Measurements from ENCODE around the gene LTO1. TPM values are rescaled to one million over a fixed set of nuclear protein-coding genes. Genes with fewer than 3 reads are reported as not detected.

LTO1 gene, protein sequence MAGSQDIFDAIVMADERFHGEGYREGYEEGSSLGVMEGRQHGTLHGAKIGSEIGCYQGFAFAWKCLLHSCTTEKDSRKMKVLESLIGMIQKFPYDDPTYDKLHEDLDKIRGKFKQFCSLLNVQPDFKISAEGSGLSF
- total RNA-seq (2016; rRNA removed; fragmentation: Illumina TruSeq; extraction: Trizol) (11.3 and 15.0 TPM in 2 replicates), polyA plus RNA-seq (2011; rRNA removed) (11.8 and 13.8 TPM in 2 replicates), polyA minus RNA-seq (2011; rRNA and poly(A)+ RNA removed; ENCODE audit: low replicate concordance) (17.9 and 33.2 TPM in 2 replicates), Bru-seq, nascent RNA (percentile 70 among the genes with signal in this experiment), BruChase-seq, experiment 1, labeled RNA remaining after a 6-hour chase (percentile 66 among the genes with signal in this experiment), BruChase-seq, experiment 2, labeled RNA remaining after a 2-hour chase (percentile 71 among the genes with signal in this experiment)
- total RNA-seq (2016; cell fraction: cytosol; rRNA removed; fragmentation: Illumina TruSeq; extraction: Trizol; ENCODE audit: low read depth) = 9.2 and 10.5 TPM in 2 replicates
- total RNA-seq (2016; cell fraction: insoluble cytoplasmic fraction; rRNA removed; fragmentation: Illumina TruSeq; extraction: Trizol) = 9.0 and 17.0 TPM in 2 replicates
- total RNA-seq (2016; cell fraction: membrane; rRNA removed; fragmentation: Illumina TruSeq; extraction: Trizol) = 11.5 and 13.4 TPM in 2 replicates
- total RNA-seq (2016; cell fraction: nucleus; rRNA removed; fragmentation: Illumina TruSeq; extraction: Trizol) = 17.6 and 20.5 TPM in 2 replicates
- 9.3 TPM in 2 replicates for polyA plus RNA-seq (2011; cell fraction: cytosol; rRNA removed)
- 32.0 and 35.0 TPM in 2 replicates for polyA plus RNA-seq (2011; cell fraction: nucleus; rRNA removed)
- polyA plus RNA-seq (2012) = 10.6 and 11.8 TPM in 2 replicates
- 5.3 and 6.8 TPM in 2 replicates for polyA plus RNA-seq (2016; cell fraction: cytosol; fragmentation: Illumina TruSeq; extraction: Trizol; ENCODE audit: low read depth)
- polyA plus RNA-seq (2016; cell fraction: insoluble cytoplasmic fraction; fragmentation: Illumina TruSeq; extraction: Trizol; ENCODE audit: low read depth) = 13.9 and 14.6 TPM in 2 replicates
- polyA plus RNA-seq (2016; cell fraction: membrane; fragmentation: Illumina TruSeq; extraction: Trizol; ENCODE audit: low read depth) = 9.0 and 9.4 TPM in 2 replicates
- polyA plus RNA-seq (2016; cell fraction: nucleus; fragmentation: Illumina TruSeq; extraction: Trizol; ENCODE audit: insufficient read depth, low read depth) = 40.5 and 43.2 TPM in 2 replicates
- polyA minus RNA-seq (2011; cell fraction: cytosol; rRNA and poly(A)+ RNA removed) = 4.6 TPM in 2 replicates
- polyA minus RNA-seq (2011; cell fraction: nucleus; rRNA and poly(A)+ RNA removed) = 22.3 and 29.4 TPM in 2 replicates
- long read RNA-seq, experiment 1, partial matches to known transcripts = 1 of 11 reads
- long read RNA-seq, experiment 1, other reads (novel, unspliced or antisense) = 6 of 11 reads
- long read RNA-seq, experiment 2, partial matches to known transcripts = 1 of 14 reads
- long read RNA-seq, experiment 2, other reads (novel, unspliced or antisense) = 10 of 14 reads

DNA sequence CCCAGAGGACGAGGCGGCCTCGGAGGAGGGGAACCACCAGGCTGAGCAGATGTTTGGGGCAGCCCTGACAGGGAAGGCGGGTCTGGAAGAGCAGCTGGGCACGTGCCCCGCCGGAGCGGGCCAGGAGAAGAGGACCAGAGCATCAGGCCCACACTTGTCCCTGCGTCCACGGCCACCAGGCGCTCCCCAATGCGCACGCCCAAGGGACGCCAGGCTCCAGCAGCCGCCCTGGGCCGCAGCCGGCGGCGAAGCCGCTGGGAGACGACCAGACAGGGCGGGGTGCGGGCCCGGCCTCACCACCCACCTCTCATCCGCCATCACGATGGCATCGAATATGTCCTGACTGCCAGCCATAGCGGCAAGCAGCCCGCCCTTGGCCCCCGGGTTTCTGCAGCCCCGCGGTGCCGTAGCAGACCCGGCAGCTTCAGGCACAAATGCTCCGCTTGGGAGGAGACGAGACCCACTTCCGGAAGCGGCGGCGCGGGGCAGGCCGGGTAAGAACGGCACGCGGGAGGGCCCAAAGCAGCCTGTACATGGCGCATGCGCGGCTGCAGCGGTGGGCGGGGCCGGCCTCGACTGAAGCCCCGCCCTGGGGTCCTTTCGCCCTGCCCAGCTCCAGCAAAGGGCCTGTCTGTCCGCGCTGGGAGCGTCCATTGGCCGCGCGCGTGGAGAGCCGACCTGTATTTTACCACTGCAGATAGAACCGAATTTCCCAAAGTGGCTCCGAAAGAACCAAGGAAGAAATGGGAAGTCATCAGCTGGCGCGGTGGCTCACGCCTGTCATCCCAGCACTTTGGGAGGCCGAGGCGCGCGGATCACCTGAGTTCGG, at the start of gene LTO1:
Gene LTO1 (minus strand): TSS at position 468 of the 829 bp plus-strand sequence. CDS start 114 bp downstream, at position 354.
- H3K9me3 ChIP-seq (ENCODE audit: low read length) = no peaks in the 10 kb centered on the region
- peaks cover 36% of the 10 kb centered on the region for H3K4me1 ChIP-seq (ENCODE audit: insufficient read depth, low read length)
- DNase-seq (ENCODE audit: low spot score) = peak; percentile 88
- peaks cover 3% of the 10 kb centered on the region; the same call in 1 of the 2 replicates for H4K20me1 ChIP-seq (ENCODE audit: insufficient read depth, low read length)
- no TSS peak for BruUV-seq (replicated peaks)
- ChIA-PET POLR2A (interaction anchor here (0.6 to 4.1 kb wide), 19 partner anchors 9 to 573 kb away, joined by 3 to 80 read pairs (median 4); no protein-coding TSS in a partner anchor), CTCF (ENCODE audit: low intra/inter-chr PET ratio, low total read pairs) (interaction anchor here (1.1 kb wide), 1 partner anchor 32 kb away, joined by 4 read pairs; no protein-coding TSS in a partner anchor)
- no peak within 1 kb of the TSS for H2AFZ ChIP-seq (ENCODE audit: low read length)
- H3K27ac ChIP-seq (ENCODE audit: extremely low read length, insufficient read depth, low read length) = peak within 1 kb of the TSS; percentile 76
- peak; percentile 91 for ATAC-seq
- WGBS (ENCODE audit: low lambda C conversion rate) = 0% methylated on average over 2 of the region's 72 CpGs
- peak within 1 kb of the TSS; percentile 97 for H3K9ac ChIP-seq (ENCODE audit: insufficient read depth, low read depth, low read length)
- peaks cover 4 to 17% of the 10 kb centered on the region in 2 experiments; a peak in 4 of 5 replicates for H3K36me3 ChIP-seq (replicated peaks in 1 of 2; ENCODE audit: control insufficient read depth in 1 of 2, insufficient read depth in 2 of 2, low read length in 2 of 2)
- peak; percentile 57 for FAIRE-seq
- in situ Hi-C loops (cut with HindIII; ENCODE audit: extremely low pct_ligation_motif_present, low pct_unique_long_range_greater_than_20kb) = loop anchor here (10.0 kb wide), 1 partner anchor 570 kb away; no protein-coding TSS in a partner anchor
- H3K4me2 ChIP-seq (ENCODE audit: low read depth, low read length) = peak within 1 kb of the TSS; percentile 90
- peak within 1 kb of the TSS; percentile 86 to 96 (median 90) for H3K4me3 ChIP-seq (replicated peaks in 1 of 3; ENCODE audit: insufficient read depth in 1 of 3, low read depth in 2 of 3, low read length in 3 of 3)
- H3K79me2 ChIP-seq (ENCODE audit: insufficient read depth, low read length) = peaks cover 20% of the 10 kb centered on the region
- intact Hi-C loops (cut with micrococcal nuclease; ENCODE audit: unreplicated experiment) = no loop called here
- H3K27me3 ChIP-seq (ENCODE audit: control insufficient read depth in 1 of 2, insufficient read depth in 2 of 2, low read length in 2 of 2) = no peaks in the 10 kb centered on the region
- TF ChIP-seq, protein P1, sequence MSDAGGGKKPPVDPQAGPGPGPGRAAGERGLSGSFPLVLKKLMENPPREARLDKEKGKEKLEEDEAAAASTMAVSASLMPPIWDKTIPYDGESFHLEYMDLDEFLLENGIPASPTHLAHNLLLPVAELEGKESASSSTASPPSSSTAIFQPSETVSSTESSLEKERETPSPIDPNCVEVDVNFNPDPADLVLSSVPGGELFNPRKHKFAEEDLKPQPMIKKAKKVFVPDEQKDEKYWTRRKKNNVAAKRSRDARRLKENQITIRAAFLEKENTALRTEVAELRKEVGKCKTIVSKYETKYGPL (CRISPR knock-in tag; IDR thresholded peaks at IDR 0.05) = no peak
- TF ChIP-seq ZFAT (CRISPR knock-in tag; conservative IDR thresholded peaks at IDR 0.05) = no peak
- peak; percentile 99 for TF ChIP-seq ZNF143 (CRISPR knock-in tag; IDR thresholded peaks at IDR 0.05)
- peak; percentile 55 for TF ChIP-seq ZNF292 (CRISPR knock-in tag; IDR thresholded peaks at IDR 0.05; ENCODE audit: borderline replicate concordance, low read depth)
- TF ChIP-seq SPEN (CRISPR knock-in tag; IDR thresholded peaks at IDR 0.05; ENCODE audit: low read depth) = peak; percentile 97; the same call in 1 of the 2 replicates
- no peak; the same call in none of the 2 replicates for TF ChIP-seq SMAD3 (CRISPR knock-in tag; IDR thresholded peaks at IDR 0.05)
- TF ChIP-seq, protein P2, sequence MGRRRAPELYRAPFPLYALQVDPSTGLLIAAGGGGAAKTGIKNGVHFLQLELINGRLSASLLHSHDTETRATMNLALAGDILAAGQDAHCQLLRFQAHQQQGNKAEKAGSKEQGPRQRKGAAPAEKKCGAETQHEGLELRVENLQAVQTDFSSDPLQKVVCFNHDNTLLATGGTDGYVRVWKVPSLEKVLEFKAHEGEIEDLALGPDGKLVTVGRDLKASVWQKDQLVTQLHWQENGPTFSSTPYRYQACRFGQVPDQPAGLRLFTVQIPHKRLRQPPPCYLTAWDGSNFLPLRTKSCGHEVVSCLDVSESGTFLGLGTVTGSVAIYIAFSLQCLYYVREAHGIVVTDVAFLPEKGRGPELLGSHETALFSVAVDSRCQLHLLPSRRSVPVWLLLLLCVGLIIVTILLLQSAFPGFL (CRISPR knock-in tag; IDR thresholded peaks at IDR 0.05) = no peak
- peak; percentile 73; the same call in 1 of the 2 replicates for TF ChIP-seq ZNF790 (CRISPR knock-in tag; IDR thresholded peaks at IDR 0.05; ENCODE audit: borderline replicate concordance)
- no peak for TF ChIP-seq ZFP37 (CRISPR knock-in tag; IDR thresholded peaks at IDR 0.05; ENCODE audit: borderline replicate concordance)
- peak; percentile 89 for TF ChIP-seq ZNF510 (CRISPR knock-in tag; IDR thresholded peaks at IDR 0.05; ENCODE audit: low read depth)

Measured in HepG2 (cell line).